CD4-positive, alpha-beta T cell treated with Interleukin-2 at 100 ng/mL for 4 hours (primary cell): ENCODE measurements around the gene RMND5B.
"Not testable (repeated sequence)": the region's sequence is repeated elsewhere in the genome, so short reads cannot be mapped to it uniquely, and the experiment has no call there.

ENCODE experiments used
- DNase-seq: peaks from one replicate; pipeline ENCODE4 v3.0.0-alpha.2; 2020; ENCODE audit warnings: low spot score

RMND5B gene

DNA sequence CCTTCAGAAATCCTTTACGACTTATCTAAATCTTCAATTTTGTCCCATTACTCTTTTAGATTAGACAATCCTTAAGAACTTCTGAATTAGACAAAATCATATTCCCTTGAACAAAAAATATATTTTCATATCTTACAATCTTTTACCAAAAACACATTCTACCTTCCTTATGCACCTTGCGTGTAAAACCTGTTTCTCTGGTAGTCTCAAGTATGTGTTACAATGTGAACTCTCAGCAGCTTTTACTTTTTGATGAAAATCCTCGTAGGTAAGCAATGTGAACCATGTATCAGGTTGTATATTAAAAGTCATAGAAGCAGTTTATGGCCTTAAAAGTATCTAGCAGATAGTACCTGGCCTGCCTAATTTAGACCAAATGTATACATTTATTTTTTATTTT is 43.6 kb downstream of the RMND5B start:
- DNase-seq = no peak

GRCh38 chr5:178176791-178177190 is 46.0 kb downstream of the RMND5B start:
- no peak for DNase-seq

DNA sequence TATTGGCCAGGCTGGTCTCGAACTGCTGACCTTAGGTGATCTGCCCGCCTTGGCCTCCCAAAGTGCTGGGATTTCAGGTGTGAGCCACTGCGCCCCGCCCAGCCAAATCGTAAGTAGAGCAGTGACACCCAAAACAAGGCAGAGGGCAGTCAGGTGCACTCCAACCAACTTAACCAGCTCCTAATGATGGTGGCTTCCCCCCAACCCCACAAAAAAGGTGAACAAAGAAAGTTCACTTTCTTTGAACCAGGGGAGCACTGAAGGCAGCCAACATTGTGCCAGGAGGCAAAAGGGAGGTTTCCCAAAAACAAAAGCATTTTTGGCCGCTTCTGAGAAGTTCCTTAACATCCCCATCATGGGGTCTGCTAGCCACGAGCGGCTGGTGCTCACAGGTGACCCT is 46.8 kb downstream of the RMND5B start:
- no peak for DNase-seq

DNA sequence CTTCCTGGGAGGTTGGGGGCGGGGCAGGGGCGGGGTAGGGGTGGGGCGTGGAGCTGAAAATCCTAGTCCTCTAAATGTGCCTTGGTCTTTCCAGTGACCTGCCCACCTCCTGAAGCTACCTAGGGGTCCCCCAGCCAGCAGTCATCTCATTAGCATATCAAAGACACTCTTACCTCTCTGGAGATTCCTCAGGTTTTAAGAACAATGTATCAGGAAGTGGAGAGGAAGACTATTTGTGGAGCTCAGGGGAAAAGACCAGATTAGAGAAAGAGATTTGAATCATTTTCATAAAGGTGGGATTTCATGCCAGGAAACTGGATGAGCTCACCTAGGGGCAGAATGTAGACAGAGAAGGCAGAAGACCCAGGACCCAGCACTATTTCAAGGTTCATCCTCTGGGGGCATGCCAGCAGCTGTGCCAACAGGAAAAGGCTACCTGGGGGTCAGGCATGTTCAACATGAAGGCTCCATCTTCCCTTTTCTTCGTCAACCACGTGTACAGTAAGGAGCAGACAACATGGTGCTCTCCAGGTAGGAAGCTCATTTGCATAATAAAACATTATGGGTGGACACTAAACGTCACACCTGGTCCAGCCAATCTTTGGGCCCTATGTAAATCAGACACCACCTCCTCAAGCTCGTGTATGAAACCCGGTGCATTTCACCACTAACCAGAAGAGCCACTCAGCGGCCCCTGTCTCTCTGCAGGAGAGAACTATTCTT is 49.5 kb downstream of the RMND5B start:
- DNase-seq = no peak

DNA sequence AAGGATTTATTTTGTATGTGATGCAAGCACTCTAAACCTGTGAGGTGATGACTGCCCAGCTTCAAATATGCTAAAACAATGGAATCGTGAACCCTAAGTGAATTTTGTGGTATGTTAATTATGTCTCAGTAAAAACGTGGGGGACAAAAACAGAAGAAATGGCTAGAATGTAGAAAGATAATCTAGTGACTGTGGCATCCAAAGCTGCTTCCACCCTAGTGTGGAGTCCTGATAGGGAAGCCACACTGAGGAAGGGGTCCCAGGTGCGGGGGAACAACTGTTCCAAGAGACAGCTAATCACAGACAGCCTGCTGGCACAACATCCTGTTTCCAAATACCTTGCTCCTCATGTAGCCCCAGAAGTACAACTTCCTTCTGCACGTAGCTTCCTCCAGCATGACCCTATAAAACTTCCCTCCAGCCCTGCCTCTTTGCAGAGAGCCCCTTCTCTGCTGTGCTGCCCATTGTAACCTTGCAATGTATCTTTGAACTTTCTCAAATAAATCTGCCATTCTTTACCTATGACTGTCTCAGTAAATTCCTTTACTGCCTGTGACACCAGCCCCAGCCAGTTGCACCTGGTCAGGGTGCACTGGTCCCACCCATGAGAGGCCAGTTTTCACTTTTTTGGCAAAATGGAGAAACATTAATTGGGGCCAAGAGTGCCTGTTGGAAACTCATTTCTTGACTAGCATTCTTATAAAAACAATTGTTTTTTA is 51.5 kb downstream of the RMND5B start:
- DNase-seq = no peak

DNA sequence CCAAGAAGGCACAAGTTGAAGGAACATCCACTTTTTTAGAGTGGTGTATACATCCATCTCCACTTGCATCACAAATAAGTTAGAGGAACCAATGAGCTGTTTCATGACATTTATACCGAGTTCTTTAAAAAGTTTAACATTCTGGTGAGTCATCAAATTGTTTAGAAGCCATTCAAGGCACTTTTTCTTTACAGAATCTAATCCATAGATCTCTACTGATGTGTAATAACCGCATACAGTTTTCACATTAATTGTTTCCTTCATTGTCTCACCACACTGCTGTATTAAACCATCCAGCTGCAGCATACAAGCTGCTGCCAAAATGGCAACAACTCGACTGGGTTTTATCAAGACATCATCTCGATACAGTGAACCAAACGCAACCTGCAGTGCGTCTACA is 55.6 kb downstream of the RMND5B start:
- no peak for DNase-seq

DNA sequence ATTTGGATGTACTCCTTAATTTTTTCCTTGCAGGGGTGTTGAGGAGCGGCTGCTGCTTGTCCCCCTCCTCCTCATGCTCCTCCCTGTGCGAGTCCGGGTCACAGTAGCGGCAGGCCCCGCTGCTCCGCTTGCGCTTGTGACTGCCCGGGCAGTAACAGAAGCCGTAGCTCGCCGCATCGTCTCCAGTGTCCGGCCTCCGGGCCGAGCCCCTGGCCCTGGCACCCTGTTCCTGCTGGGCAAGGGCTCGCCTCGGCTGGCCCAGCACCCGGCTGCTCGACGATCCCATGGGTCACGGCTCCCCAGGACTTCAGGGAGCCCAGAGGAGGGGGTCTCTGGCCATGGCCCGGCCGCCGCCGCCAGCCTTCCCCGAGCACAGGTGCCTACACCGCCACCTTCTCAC is 56.2 kb downstream of the RMND5B start, which contains the start of gene GMCL2:
Gene GMCL2 (minus strand): TSS at position 358 of the 400 bp plus-strand sequence. CDS start 72 bp downstream, at position 286.
- DNase-seq = no peak

- DNase-seq = no peak
Measured at GRCh38 chr5:178189433-178189832, 58.6 kb downstream of the RMND5B start.

GRCh38 chr5:178191661-178192060 is 60.8 kb downstream of the RMND5B start:
- DNase-seq = no peak

- DNase-seq = no peak
Measured at GRCh38 chr5:178192244-178192643, 61.4 kb downstream of the RMND5B start.

GRCh38 chr5:178192787-178193186 is 62.0 kb downstream of the RMND5B start:
- no peak for DNase-seq

GRCh38 chr5:178193251-178193809 is 62.5 kb downstream of the RMND5B start:
- DNase-seq = peak; percentile 28

DNA sequence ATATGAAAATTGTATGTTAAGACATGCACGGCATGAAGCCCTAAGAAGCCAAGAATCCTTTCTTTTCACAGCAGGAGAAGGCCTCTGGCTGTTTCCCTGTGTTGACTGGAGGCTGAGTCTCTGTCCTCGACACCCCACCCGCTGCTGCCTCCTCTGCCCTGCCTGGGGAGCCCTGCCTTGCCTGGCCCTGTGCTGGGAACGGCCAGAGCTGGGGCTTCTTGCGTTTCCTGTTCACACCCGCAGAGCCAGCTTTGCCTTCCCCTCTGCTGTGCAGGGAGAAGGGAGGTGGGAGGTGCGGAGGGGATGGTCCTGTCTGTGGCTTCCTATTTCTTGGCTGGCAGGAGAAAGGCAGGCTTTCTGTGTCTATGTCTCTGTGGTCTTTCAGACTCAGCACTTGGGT is 63.2 kb downstream of the RMND5B start:
- DNase-seq = no peak

- DNase-seq = no peak
Measured at GRCh38 chr5:178196281-178196812, 65.5 kb downstream of the RMND5B start.

DNA sequence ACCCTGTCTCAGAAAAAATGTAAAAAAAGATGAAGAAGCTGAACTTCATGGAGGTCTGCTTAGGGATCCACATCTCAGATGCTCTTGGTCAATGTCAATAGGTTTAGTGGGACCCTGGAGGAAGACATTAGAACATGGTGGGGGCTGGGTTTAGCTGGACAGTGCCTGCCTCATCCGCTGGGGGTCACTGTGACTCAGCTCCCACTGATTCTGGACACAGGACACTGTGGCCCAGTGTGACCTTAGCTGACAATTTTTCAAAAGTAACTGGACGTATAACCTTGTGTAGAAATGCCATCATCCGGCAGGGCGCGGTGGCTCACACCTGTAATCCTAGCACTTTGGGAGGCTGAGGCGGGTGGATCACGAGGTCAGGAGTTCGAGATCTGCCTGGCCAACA is 66.2 kb downstream of the RMND5B start:
- no peak for DNase-seq

DNA sequence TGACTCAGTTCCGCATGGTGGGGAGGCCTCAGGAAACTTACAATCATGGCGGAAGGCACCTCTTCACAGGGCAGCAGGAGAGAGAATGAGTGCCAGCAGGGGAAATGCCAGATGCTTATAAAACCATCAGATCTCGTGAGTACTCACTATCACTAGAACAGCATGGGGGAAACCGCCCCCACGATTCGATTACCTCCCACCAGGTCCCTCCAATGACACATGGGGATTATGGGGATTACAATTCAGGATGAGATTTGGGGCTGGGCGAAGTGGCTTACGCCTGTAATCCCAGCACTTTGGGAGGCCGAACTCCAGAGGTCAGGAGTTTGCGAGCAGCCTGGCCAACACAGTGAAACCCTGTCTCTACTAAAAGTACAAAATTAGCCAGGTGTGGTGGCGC is 67.3 kb downstream of the RMND5B start:
- not testable (repeated sequence) for DNase-seq

DNA sequence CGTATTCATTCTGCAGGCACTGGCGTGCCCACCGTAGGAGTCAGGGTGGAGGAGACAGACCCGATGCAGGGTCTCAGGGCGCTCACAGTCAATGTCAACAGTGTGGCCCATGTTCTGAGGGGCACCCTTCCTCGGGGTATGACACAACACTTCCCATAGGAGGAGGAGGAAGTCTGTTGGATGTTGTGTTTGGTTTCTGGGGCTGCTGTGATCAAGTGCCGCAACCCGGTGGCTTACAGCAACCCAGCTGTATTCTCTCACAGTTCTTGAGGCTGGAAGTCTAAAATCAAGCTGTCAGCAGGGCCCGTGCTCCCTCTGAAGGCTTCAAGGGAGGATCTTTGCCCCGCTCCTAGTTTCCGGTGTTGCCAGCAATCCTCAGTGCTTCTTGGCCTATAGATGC is 67.9 kb downstream of the RMND5B start:
- no peak for DNase-seq

DNA sequence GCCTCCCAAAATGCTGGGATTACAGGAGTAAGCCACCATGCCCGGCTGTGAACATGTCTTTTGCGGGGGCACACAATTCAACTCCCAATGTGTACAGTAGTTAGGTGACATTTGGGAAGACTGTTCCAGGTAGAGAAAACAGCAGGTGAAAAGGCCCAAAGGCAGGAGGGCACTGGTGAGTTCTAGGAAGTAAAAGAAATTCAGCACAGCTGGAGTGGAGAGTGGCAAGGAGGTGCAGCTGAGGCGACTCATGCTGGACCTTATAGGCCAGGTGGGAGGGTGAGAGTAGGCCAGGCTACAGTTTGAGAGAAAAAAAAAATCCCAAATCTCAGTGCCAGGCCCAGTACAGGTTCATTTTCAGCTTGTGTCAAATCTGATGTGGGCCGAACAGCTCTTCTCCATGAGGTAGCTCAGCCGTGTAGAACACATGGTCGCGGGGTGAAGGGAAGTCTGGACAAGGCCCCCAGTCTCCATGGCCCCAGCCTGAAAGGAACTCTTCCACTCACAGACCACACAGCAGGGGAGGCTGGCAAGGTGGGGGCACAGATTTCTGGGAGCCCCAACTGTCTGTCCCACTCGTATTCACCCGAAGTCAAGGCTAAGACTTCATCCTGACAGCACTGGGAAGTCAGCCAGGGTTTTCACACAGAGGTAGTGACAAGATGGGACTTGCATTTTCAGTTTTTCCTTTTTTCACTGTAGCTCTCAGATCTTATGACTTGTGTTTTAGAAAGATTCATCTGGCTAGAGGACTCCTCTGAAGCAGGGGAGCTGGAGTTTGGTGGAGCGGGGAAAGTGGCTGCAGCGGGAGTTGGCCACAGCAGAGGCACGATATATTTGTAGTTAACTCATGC is 69.0 kb downstream of the RMND5B start:
- no peak for DNase-seq
